Neural crest cell (in vitro differentiated cells): ENCODE results near the gene GRAMD2A. TPM values are rescaled to one million over a fixed set of nuclear protein-coding genes. Genes with fewer than 3 reads are reported as not detected.

Experiments
- DNase-seq: peaks from one replicate; pipeline ENCODE4 v3.0.0; 2021; ENCODE audit warnings: low read depth, mixed read lengths, low spot score
- H3K27ac Mint-ChIP-seq: one replicate; pipeline ENCODE4 v1.8.0; 2021; ENCODE audit warnings: mild to moderate bottlenecking, mixed read lengths; ENCODE audit not compliant: unreplicated experiment
- H3K27me3 Mint-ChIP-seq: 2 replicates; pipeline ENCODE4 v1.8.0; 2021; ENCODE audit warnings: low read depth, mild to moderate bottlenecking, mixed read lengths
- H3K36me3 Mint-ChIP-seq: 2 replicates; pipeline ENCODE4 v1.8.0; 2021; ENCODE audit warnings: low read depth, mild to moderate bottlenecking, mixed read lengths
- H3K4me1 Mint-ChIP-seq: 2 replicates; pipeline ENCODE4 v1.8.0; 2021; ENCODE audit warnings: mixed read lengths
- H3K4me3 Mint-ChIP-seq: one replicate; pipeline ENCODE4 v1.8.0; 2021; ENCODE audit warnings: mild to moderate bottlenecking, mixed read lengths
- H3K9me3 Mint-ChIP-seq: 2 replicates; pipeline ENCODE4 v1.8.0; 2021; ENCODE audit warnings: mixed read lengths
- total RNA-seq: library from RNA; stranded (reverse); gene quantifications from 2 replicates; pipeline ENCODE4 v1.2.1, GENCODE V29; 2021
- TF ChIP-seq, protein P1 (sequence below): fragments of 200-600 bp; sonication (generic); conservative IDR thresholded peaks from 2 replicates; pipeline ENCODE4 v1.5.0; 2021; ENCODE audit warnings: antibody characterized with exemption, mild to moderate bottlenecking

Gene GRAMD2A
- total RNA-seq, 1 donor from 2014 or later, result 0.35 TPM

DNA sequence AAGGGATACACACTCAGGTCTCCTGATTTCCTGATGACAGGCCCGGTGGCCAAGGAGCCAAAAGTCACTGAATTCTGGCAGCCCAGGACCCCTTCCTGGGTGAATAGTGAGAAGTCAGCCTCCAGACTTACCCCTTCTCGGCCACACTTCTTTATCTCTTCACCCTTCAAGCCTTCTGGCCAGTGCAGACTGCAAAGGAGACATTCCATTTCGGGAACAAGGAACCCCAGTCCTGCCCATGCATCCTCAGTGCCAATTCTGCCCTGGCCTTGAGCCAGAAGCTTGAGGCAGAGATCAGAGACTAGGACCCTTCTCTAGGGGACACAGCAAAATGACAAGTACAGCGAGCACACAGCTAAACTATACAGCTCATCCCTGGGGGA, 28.8 kb downstream of the GRAMD2A start:
- H3K27me3 Mint-ChIP-seq, result no peaks in the 10 kb centered on the region
- no peak for DNase-seq
- H3K9me3 Mint-ChIP-seq, result no peaks in the 10 kb centered on the region
- TF ChIP-seq, protein P1, sequence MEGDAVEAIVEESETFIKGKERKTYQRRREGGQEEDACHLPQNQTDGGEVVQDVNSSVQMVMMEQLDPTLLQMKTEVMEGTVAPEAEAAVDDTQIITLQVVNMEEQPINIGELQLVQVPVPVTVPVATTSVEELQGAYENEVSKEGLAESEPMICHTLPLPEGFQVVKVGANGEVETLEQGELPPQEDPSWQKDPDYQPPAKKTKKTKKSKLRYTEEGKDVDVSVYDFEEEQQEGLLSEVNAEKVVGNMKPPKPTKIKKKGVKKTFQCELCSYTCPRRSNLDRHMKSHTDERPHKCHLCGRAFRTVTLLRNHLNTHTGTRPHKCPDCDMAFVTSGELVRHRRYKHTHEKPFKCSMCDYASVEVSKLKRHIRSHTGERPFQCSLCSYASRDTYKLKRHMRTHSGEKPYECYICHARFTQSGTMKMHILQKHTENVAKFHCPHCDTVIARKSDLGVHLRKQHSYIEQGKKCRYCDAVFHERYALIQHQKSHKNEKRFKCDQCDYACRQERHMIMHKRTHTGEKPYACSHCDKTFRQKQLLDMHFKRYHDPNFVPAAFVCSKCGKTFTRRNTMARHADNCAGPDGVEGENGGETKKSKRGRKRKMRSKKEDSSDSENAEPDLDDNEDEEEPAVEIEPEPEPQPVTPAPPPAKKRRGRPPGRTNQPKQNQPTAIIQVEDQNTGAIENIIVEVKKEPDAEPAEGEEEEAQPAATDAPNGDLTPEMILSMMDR, result no peak
- peaks cover 14% of the 10 kb centered on the region for H3K4me1 Mint-ChIP-seq
- no peaks in the 10 kb centered on the region for H3K36me3 Mint-ChIP-seq
- no peak overlapping the region for H3K27ac Mint-ChIP-seq
- H3K4me3 Mint-ChIP-seq, result no peak overlapping the region

DNA sequence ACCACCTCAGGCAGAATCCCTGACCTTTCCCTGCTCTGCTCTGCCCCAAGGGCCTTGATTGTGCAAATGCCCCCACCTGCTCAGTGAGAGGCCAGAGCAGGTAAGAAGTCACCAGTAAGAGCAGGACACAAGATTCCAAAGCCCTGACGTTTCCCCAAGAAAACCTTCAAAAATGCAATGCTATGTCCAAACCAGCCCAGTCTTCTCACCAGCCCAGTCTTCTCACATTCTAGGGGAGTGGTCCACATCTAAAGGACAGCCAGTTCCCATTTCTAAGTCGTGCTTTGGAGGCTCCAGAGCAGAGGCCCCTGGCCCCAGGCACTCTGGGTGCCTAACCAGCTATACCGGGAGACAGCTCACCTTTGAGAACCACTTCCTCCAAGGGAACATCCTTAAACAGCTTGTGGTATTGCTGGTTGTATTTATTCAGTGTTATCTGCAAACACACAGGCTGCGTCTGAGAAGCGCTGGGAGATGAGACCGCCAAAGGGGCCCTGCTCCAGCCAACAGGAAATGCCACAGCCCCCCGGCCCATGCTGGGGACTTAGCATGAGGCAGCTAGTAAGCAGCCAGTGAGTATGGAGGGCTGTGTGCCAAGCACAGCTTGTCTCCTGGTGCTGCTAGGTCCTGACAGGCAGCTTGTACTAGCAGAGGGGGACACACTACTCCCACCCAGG, 29.3 kb downstream of the GRAMD2A start:
- Mint-ChIP-seq H3K36me3 (no peaks in the 10 kb centered on the region), H3K4me3 (no peak overlapping the region), H3K4me1 (peaks cover 14% of the 10 kb centered on the region), H3K27me3 (no peaks in the 10 kb centered on the region), H3K9me3 (no peaks in the 10 kb centered on the region), H3K27ac (peak overlapping the region; percentile 89)
- DNase-seq, result no peak
- TF ChIP-seq, protein P1, result no peak

DNA sequence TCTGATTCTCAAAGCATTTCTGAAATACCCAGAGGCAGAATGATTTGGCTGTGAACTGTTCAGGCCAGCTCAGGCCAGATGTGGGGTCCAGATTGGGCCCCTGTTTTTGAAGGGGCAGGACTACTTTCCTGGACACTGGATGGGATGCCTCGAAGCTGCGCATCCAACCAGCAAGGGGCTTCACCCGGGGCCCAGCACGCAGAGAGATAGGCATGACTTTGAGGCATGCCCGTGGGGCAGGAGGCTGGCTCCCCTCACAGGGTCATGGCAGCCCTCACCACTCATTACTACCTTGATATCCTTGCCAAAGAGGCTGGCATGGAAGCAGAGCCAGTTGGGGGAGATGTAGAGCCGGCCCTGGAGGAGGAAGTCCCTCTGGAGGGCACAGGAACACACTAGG, 30.1 kb downstream of the GRAMD2A start:
- Mint-ChIP-seq H3K27ac (no peak overlapping the region), H3K4me1 (peaks cover 22% of the 10 kb centered on the region), H3K36me3 (no peaks in the 10 kb centered on the region), H3K4me3 (no peak overlapping the region), H3K27me3 (no peaks in the 10 kb centered on the region), H3K9me3 (no peaks in the 10 kb centered on the region)
- no peak for DNase-seq
- TF ChIP-seq, protein P1, result no peak

DNA sequence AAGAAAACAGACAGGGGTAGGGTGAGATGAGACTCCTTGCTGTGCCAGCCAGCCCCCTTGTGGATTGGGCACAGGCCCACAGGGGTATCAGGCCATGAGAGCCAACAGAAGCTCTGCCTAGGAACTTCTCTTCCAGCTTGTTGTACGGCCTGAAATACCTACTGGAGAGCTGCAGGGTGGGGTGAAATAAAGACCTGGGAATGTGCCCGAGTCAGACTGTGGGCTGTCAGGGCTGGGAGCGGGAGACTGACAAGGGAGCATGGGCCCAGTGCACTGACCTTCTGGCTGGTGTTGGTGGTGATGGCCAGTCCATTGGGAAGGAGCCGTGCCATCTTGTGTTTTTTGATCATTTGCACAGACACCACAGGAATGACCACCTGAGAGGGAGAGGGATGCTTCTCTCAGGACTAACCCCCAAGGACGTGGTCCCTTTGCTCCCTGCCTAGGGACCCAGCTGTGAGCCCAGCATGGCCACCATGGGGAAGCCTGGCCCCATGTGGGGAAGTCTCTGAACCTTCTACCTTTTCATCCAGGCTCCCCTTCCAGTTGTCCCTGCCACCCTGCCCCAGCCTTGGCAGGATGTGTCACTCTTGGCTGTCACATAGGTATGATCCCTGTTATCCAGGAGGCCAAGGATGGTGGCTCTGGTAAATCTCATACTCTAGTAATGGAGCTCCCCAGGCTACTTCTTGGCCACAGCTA, 30.7 kb downstream of the GRAMD2A start:
- no peak for DNase-seq
- Mint-ChIP-seq H3K36me3 (no peaks in the 10 kb centered on the region), H3K9me3 (no peaks in the 10 kb centered on the region), H3K27me3 (no peaks in the 10 kb centered on the region), H3K4me3 (no peak overlapping the region), H3K27ac (no peak overlapping the region), H3K4me1 (peaks cover 28% of the 10 kb centered on the region)
- TF ChIP-seq, protein P1, result no peak

DNA sequence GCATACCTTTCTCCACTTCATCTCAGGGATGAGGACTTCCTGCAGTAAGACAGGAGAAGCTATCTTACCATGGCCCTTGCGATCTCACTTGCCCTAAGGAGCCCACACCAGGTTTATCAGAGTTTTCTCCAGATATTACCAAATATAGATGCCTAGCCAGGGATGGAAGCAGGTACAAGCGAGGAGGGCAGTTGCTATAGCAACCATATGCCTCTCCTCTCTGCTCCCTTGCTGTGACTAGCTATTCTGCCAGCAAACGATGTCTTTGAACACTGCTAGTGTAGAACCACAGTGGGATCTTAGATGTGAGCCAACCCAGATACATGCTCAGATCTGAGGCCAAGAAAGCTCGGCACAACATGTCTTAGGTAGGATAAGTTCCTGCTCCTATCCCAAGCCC, 33.9 kb downstream of the GRAMD2A start:
- H3K36me3 Mint-ChIP-seq, result no peaks in the 10 kb centered on the region
- TF ChIP-seq, protein P1, result no peak
- no peak overlapping the region for H3K27ac Mint-ChIP-seq
- no peak overlapping the region for H3K4me3 Mint-ChIP-seq
- peaks cover 29% of the 10 kb centered on the region for H3K4me1 Mint-ChIP-seq
- H3K9me3 Mint-ChIP-seq, result no peaks in the 10 kb centered on the region
- H3K27me3 Mint-ChIP-seq, result no peaks in the 10 kb centered on the region
- no peak for DNase-seq
